Prostate gland (tissue), 2 donors: Measurements from ENCODE around the gene GRID1.

Source experiments
- POLR2AphosphoS5 ChIP-seq: sonication (generic); formaldehyde crosslinking; IDR thresholded peaks from one replicate; pipeline ENCODE4 v1.6.1; 2017; ENCODE audit warnings: antibody characterized with exemption
- TF ChIP-seq, protein P1 (sequence below), 4 experiments: fragments of 200-600 bp in 2 of 4; fragments of 450-650 bp in 2 of 4; sonication (generic) in 2 of 4; IDR thresholded peaks; 1 replicate in 3 of 4; 2 replicates in 1 of 4; pipeline ENCODE4 v1.5.1; 2016 to 2019; ENCODE audit warnings: antibody characterized with exemption in 4 of 4, mild to moderate bottlenecking in 2 of 4, moderate library complexity in 2 of 4

DNA sequence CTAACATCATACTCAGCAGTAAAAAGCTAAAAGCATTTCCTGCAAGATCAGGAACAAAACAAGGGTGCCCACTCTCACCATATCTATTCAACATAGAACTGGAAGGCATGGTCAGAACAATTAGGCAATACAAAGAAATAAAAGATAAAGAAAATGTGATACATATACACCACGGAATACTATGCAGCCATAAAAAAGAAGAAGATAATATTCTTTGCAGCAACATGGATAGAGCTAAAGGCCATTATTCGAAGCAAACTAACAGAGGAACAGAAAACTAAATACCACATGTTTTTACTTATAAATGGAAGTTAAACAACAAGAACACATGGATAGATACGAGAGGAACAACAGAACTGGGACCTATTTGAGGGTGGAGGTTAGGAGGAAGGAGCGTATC is 652.7 kb downstream of the GRID1 start:
- TF ChIP-seq, protein P1, sequence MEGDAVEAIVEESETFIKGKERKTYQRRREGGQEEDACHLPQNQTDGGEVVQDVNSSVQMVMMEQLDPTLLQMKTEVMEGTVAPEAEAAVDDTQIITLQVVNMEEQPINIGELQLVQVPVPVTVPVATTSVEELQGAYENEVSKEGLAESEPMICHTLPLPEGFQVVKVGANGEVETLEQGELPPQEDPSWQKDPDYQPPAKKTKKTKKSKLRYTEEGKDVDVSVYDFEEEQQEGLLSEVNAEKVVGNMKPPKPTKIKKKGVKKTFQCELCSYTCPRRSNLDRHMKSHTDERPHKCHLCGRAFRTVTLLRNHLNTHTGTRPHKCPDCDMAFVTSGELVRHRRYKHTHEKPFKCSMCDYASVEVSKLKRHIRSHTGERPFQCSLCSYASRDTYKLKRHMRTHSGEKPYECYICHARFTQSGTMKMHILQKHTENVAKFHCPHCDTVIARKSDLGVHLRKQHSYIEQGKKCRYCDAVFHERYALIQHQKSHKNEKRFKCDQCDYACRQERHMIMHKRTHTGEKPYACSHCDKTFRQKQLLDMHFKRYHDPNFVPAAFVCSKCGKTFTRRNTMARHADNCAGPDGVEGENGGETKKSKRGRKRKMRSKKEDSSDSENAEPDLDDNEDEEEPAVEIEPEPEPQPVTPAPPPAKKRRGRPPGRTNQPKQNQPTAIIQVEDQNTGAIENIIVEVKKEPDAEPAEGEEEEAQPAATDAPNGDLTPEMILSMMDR (IDR thresholded peaks at IDR 0.05): no peak
- TF ChIP-seq POLR2AphosphoS5: no peak
